ENCODE measurements around the gene QKI.

GRCh38 chr6:163608204-163608644 is 193.7 kb downstream of the QKI start:
- no peak for TF ChIP-seq CTCF (IDR thresholded peaks at IDR 0.05)
- no peak for TF ChIP-seq POLR2A (IDR thresholded peaks at IDR 0.05)
- TF ChIP-seq POLR2AphosphoS5 (IDR thresholded peaks at IDR 0.05), result no peak

All from prostate gland (tissue), 2 donors.